Cardiac muscle cell (in vitro differentiated cells and primary cell): ENCODE measurements around the gene CRTC2. TPM values are rescaled to one million over a fixed set of nuclear protein-coding genes. Genes with fewer than 3 reads are reported as not detected.

Experiments used
- DNase-seq, 2 donors: peaks; one replicate each; pipeline versions ENCODE4 v3.0.0 to v3.0.0-alpha.2; 2010 to 2017; ENCODE audit warnings: low read depth in 1 of 2, low spot score in 1 of 2
- H3K27ac ChIP-seq: fragments of 200-600 bp; sonication (generic); 2 replicates; pipeline ENCODE4 v1.5.1; 2016
- H3K27me3 ChIP-seq: fragments of 200-600 bp; sonication (generic); 2 replicates; pipeline ENCODE4 v1.6.0; 2016; ENCODE audit warnings: control low read depth
- H3K36me3 ChIP-seq: fragments of 200-600 bp; sonication (generic); 2 replicates; pipeline ENCODE4 v1.5.1; 2016; ENCODE audit warnings: control low read depth
- H3K4me1 ChIP-seq: fragments of 200-600 bp; sonication (generic); 2 replicates; pipeline ENCODE4 v1.8.1; 2017; ENCODE audit warnings: low read depth, mild to moderate bottlenecking, mixed run types
- H3K4me3 ChIP-seq: fragments of 200-600 bp; sonication (generic); 2 replicates; pipeline ENCODE4 v1.5.1; 2016; ENCODE audit warnings: mild to moderate bottlenecking
- H3K9me3 ChIP-seq: fragments of 200-600 bp; sonication (generic); 2 replicates; pipeline ENCODE4 v1.5.1; 2017; ENCODE audit warnings: low read depth, mild to moderate bottlenecking, control low read depth
- polyA plus RNA-seq: library from polyadenylated mRNA; unstranded; fragments of >200 nt; fragmentation: Nextera tagmentation; extraction: Ambion mirVana; gene quantifications from 2 replicates; pipeline ENCODE4 v1.2.1, GENCODE V29; 2016
- total RNA-seq: library from RNA; depleted of rRNA; stranded (reverse); fragments of >200 nt; gene quantifications from 2 replicates; pipeline ENCODE4 v1.2.3, GENCODE V29; 2016
- TF ChIP-seq, protein P1 (sequence below): IDR thresholded peaks from 2 replicates; pipeline ENCODE4 v1.5.1; 2012; ENCODE audit warnings: low read depth, mild to moderate bottlenecking, low read length

The CRTC2 gene
- total and polyA plus RNA-seq, 2 experiments from 2014 or later = 17.9 to 24.8 TPM

DNA sequence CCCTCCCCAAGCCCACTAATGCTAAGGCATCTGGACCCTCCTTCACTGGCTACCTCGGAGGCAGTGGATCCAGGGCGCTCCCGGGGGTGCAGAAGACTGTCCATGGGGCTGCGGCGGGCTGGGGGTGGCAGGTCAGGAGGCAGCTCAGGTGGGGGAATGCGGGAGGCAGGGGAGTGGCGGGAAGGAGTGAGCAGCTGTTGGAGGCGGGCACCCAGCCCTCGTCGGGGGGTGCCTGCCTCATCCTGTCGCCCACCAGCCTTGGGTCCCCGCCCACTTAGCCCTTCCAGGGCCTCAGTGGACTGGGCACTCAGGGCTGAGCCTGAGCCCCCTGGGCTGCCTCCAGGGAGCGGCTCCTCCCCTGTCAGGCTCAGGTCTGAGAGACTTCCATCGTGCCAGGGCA, 25.0 kb downstream of the CRTC2 start:
- no peaks in the 10 kb centered on the region for H3K27me3 ChIP-seq
- H3K4me1 ChIP-seq = no peaks in the 10 kb centered on the region
- H3K27ac ChIP-seq = no peak overlapping the region
- DNase-seq = no peak
- H3K4me3 ChIP-seq = no peak overlapping the region
- H3K36me3 ChIP-seq = peaks cover 43% of the 10 kb centered on the region
- H3K9me3 ChIP-seq = no peaks in the 10 kb centered on the region
- TF ChIP-seq, protein P1, sequence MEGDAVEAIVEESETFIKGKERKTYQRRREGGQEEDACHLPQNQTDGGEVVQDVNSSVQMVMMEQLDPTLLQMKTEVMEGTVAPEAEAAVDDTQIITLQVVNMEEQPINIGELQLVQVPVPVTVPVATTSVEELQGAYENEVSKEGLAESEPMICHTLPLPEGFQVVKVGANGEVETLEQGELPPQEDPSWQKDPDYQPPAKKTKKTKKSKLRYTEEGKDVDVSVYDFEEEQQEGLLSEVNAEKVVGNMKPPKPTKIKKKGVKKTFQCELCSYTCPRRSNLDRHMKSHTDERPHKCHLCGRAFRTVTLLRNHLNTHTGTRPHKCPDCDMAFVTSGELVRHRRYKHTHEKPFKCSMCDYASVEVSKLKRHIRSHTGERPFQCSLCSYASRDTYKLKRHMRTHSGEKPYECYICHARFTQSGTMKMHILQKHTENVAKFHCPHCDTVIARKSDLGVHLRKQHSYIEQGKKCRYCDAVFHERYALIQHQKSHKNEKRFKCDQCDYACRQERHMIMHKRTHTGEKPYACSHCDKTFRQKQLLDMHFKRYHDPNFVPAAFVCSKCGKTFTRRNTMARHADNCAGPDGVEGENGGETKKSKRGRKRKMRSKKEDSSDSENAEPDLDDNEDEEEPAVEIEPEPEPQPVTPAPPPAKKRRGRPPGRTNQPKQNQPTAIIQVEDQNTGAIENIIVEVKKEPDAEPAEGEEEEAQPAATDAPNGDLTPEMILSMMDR = no peak

DNA sequence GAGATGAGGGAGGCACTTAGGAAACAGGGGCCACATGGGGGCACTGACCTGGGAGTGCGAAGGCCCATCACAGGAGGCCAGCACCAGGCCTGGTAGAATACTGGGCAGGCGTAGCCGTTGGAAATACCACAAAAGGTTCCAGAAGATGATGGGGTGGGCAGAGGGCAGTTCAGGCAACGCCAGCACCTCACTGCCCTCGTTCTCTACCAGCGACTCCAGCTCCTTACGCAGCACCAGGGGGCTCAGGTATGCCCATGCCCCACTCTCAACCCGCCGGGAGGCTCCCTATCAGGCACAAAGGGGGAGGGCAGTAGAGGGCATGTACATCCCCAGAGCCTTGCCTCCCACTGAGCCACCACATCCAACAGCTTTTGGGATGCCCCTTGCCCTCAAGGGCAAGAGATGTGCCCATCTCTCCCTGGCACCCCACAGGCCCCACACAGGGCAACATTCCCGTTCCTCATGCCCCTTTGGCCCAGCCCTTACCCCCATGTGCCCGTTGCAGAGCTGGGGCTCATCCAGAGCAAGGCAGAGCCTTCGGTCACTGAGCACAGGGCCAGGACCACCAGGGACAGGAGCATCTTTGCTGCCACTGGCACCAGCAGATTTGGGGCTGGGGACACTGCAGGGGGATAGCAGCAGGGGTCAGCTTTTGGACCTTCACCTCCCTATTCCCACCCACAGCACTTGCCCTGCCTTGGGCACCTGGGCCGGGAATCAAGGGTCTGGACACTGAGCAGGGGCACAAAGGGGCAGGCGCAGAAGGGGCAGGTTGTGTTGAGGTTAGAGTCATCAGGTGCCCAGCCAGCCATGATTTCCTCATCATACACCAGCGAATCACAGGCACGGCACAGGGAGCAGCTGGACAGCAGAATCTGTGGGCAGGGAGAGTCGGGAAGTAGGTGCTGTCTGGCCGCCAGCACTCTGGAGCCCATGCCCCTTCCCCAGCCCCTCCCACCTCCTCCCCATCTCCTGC, 26.0 kb downstream of the CRTC2 start:
- TF ChIP-seq, protein P1 = no peak
- no peak overlapping the region for H3K4me3 ChIP-seq
- no peaks in the 10 kb centered on the region for H3K27me3 ChIP-seq
- no peak overlapping the region for H3K27ac ChIP-seq
- DNase-seq = no peak
- H3K4me1 ChIP-seq = no peaks in the 10 kb centered on the region
- H3K36me3 ChIP-seq = peaks cover 37% of the 10 kb centered on the region
- no peaks in the 10 kb centered on the region for H3K9me3 ChIP-seq

DNA sequence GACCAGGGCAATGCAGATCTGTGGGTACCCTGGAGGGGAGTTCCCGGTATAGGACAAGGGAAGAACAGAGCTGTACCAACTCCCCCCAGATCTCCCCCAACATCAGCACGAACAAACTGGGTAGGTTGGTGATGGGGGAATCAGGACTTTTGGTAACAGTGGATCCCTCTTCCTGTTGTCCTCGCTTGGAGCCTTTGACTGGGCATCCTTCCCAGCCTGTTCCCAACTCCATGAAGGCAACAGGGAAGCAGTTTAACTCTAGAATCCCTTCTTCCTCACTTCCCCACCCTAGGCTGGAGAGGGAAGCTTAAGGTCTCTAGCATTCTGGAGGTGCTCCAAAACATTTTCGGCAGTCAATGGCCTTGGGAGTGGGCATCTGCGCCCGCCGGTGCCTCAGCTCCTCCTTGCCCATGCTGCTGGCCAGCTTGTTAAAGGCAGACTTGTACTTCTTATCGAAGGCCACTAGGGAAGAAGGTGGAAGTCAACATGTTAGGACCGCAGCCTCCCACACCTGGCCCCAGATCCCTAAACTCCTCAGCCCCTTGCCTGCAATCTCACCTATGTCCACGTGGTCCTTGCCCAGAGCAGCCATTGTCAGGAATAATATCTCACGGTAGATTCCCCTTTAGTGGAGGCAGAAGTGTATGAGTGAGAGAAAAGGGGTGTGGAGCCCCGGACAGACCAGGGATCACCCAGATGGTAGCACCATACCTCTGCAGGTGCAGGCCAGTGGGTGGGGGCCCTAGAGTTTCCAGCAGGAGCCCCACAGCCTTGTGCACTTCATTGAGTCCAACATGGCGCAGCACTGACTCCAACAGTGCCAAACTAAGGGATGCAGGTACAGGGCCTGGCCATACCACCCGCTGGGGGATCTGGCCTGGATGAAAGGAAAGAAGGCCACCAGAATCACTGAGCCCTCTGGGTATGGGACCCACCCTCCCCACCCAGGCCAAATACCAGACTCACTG, 28.1 kb downstream of the CRTC2 start:
- no peak overlapping the region for H3K4me3 ChIP-seq
- peaks cover 16% of the 10 kb centered on the region for H3K36me3 ChIP-seq
- TF ChIP-seq, protein P1 = no peak
- no peak overlapping the region for H3K27ac ChIP-seq
- no peaks in the 10 kb centered on the region for H3K27me3 ChIP-seq
- H3K4me1 ChIP-seq = no peaks in the 10 kb centered on the region
- DNase-seq = no peak
- H3K9me3 ChIP-seq = no peaks in the 10 kb centered on the region

DNA sequence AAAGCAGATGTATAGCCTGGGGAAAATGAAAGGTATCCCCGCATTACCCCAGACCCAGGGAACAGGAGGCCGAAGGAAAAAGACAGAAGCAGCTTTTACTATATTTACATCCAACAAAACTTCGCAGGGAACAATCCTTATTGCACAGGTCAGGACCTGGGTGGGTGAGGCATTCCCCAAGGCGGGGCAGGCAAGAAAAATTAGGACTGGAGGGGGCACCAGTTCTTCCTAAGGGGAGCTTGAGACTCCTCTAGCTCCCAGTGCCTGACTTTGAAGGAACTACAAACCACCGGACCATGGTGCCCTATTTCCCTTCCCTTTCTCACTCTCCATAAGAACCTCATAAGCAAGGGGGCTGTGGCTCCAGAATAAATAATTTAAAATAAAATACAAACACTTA, 29.0 kb downstream of the CRTC2 start:
- TF ChIP-seq, protein P1 = no peak
- no peaks in the 10 kb centered on the region for H3K4me1 ChIP-seq
- no peak overlapping the region for H3K4me3 ChIP-seq
- peaks cover 12% of the 10 kb centered on the region for H3K36me3 ChIP-seq
- H3K27me3 ChIP-seq = no peaks in the 10 kb centered on the region
- DNase-seq = no peak
- H3K27ac ChIP-seq = no peak overlapping the region
- no peaks in the 10 kb centered on the region for H3K9me3 ChIP-seq

DNA sequence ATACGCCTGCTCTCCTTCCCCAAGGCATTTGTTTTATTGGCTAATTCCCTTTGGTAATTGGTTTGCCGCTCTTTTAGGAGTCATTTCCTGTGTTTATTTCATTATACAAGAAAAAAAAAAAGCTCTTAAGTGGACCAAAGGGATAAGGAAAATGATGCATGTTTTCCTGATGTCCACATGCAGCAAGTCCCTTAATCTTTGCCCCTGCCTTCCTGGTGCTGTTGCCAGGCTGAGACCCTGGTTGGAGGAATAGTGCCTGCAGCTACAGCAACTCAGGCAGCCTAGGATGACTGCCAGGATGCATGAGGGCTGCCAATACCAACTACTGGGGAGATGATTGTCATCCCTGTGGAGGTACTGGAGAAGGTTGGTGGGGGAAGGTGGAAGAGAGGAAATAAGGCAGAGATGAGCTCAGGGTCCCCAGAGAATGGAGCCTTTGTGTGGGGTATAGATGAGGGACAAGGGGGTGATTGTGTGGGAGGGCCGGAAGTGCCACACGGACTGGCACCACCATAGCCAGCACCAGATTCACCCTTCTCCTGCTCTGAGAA, 29.5 kb downstream of the CRTC2 start:
- Histone ChIP-seq H3K27me3 (no peaks in the 10 kb centered on the region), H3K4me3 (no peak overlapping the region), H3K27ac (peak overlapping the region; percentile 45), H3K4me1 (no peaks in the 10 kb centered on the region), H3K36me3 (peaks cover 7% of the 10 kb centered on the region), H3K9me3 (no peaks in the 10 kb centered on the region)
- DNase-seq = peak in 1 of 2 donors; percentile 16
- TF ChIP-seq, protein P1 = no peak
